Parathyroid adenoma (tissue), 2 donors: ENCODE data around the gene SH3BP5.

Source experiments
- H2AFZ ChIP-seq: fragments of 300-600 bp; sonication (generic); one replicate; pipeline ENCODE4 v1.7.0; 2017; ENCODE audit warnings: antibody characterized with exemption, mild to moderate bottlenecking
- H3K27ac ChIP-seq: fragments of 300-600 bp; sonication (generic); one replicate; pipeline ENCODE4 v1.7.0; 2017
- H3K27me3 ChIP-seq: fragments of 300-600 bp; sonication (generic); one replicate; pipeline ENCODE4 v1.7.0; 2017; ENCODE audit warnings: low read length; ENCODE audit not compliant: control insufficient read depth, insufficient read depth
- H3K36me3 ChIP-seq: fragments of 300-600 bp; sonication (generic); one replicate; pipeline ENCODE4 v1.7.0; 2017; ENCODE audit warnings: low read length; ENCODE audit not compliant: control insufficient read depth, insufficient read depth
- H3K4me1 ChIP-seq: fragments of 300-600 bp; sonication (generic); one replicate; pipeline ENCODE4 v1.7.0; 2017; ENCODE audit warnings: control low read depth
- H3K4me2 ChIP-seq: fragments of 300-600 bp; sonication (generic); one replicate; pipeline ENCODE4 v1.7.0; 2017; ENCODE audit warnings: low read length
- H3K4me3 ChIP-seq: fragments of 300-600 bp; sonication (generic); one replicate; pipeline ENCODE4 v1.7.0; 2017; ENCODE audit warnings: low read depth, low read length
- H3K79me2 ChIP-seq: fragments of 300-600 bp; sonication (generic); one replicate; pipeline ENCODE4 v1.7.0; 2017; ENCODE audit warnings: control low read depth
- H3K9ac ChIP-seq: fragments of 300-600 bp; sonication (generic); one replicate; pipeline ENCODE4 v1.7.0; 2017; ENCODE audit warnings: mild to moderate bottlenecking
- H3K9me3 ChIP-seq: fragments of 300-600 bp; sonication (generic); one replicate; pipeline ENCODE4 v1.7.0; 2017; ENCODE audit warnings: low read length; ENCODE audit not compliant: control insufficient read depth
- TF ChIP-seq, protein P1 (sequence below): fragments of 300-600 bp; sonication (generic); IDR thresholded peaks from one replicate; pipeline ENCODE4 v1.7.0; 2017; ENCODE audit warnings: antibody characterized with exemption, mild to moderate bottlenecking
- donor health status: primary hyperparathyroidism.

Gene SH3BP5

GRCh38 chr3:15315003-15315402, 17.4 kb downstream of the SH3BP5 start:
- Histone ChIP-seq H3K4me2 (no peak overlapping the region), H3K79me2 (peaks cover 60% of the 10 kb centered on the region), H3K27ac (peak overlapping the region; percentile 11)

DNA sequence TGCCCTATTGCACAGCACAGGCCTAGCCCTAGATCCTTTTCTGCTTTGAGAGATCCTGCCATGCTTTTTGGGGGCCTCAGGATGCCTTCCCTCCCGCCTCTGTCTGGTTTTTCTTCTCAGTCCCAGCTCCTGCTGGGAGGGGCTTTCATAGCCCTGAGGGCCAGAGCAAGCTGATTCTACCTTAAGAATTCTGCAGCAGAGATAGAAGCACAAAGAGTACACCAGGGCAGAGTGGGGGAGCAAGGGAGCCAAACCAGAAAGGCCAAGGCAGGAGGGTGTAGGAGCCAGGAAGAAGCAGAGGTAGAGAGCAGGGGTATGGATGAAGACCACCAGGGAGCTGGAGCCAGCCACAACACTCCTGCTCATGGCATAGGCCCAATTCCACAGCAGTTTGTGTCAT, 18.1 kb downstream of the SH3BP5 start:
- Histone ChIP-seq H3K4me2 (no peak overlapping the region), H2AFZ (no peak overlapping the region), H3K36me3 (no peaks in the 10 kb centered on the region), H3K4me3 (no peak overlapping the region), H3K9ac (no peak overlapping the region), H3K4me1 (peaks cover 60% of the 10 kb centered on the region), H3K9me3 (no peaks in the 10 kb centered on the region), H3K79me2 (peaks cover 60% of the 10 kb centered on the region), H3K27me3 (no peaks in the 10 kb centered on the region), H3K27ac (peak overlapping the region; percentile 11)
- TF ChIP-seq, protein P1, sequence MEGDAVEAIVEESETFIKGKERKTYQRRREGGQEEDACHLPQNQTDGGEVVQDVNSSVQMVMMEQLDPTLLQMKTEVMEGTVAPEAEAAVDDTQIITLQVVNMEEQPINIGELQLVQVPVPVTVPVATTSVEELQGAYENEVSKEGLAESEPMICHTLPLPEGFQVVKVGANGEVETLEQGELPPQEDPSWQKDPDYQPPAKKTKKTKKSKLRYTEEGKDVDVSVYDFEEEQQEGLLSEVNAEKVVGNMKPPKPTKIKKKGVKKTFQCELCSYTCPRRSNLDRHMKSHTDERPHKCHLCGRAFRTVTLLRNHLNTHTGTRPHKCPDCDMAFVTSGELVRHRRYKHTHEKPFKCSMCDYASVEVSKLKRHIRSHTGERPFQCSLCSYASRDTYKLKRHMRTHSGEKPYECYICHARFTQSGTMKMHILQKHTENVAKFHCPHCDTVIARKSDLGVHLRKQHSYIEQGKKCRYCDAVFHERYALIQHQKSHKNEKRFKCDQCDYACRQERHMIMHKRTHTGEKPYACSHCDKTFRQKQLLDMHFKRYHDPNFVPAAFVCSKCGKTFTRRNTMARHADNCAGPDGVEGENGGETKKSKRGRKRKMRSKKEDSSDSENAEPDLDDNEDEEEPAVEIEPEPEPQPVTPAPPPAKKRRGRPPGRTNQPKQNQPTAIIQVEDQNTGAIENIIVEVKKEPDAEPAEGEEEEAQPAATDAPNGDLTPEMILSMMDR = no peak

More at GRCh38 chr3:15315003-15315402, 17.4 kb downstream of the SH3BP5 start:
- Histone ChIP-seq H3K36me3 (no peaks in the 10 kb centered on the region), H3K9ac (no peak overlapping the region), H3K9me3 (no peaks in the 10 kb centered on the region), H3K4me3 (no peak overlapping the region), H3K4me1 (peaks cover 60% of the 10 kb centered on the region), H2AFZ (no peak overlapping the region), H3K27me3 (no peaks in the 10 kb centered on the region)
- TF ChIP-seq, protein P1 = no peak

GRCh38 chr3:15313461-15313860, 18.9 kb downstream of the SH3BP5 start:
- Histone ChIP-seq H3K79me2 (peaks cover 61% of the 10 kb centered on the region), H3K4me3 (no peak overlapping the region), H3K9ac (no peak overlapping the region), H3K4me2 (no peak overlapping the region), H2AFZ (no peak overlapping the region), H3K27ac (no peak overlapping the region), H3K9me3 (no peaks in the 10 kb centered on the region), H3K36me3 (no peaks in the 10 kb centered on the region), H3K4me1 (peaks cover 55% of the 10 kb centered on the region), H3K27me3 (no peaks in the 10 kb centered on the region)
- TF ChIP-seq, protein P1 = no peak

DNA sequence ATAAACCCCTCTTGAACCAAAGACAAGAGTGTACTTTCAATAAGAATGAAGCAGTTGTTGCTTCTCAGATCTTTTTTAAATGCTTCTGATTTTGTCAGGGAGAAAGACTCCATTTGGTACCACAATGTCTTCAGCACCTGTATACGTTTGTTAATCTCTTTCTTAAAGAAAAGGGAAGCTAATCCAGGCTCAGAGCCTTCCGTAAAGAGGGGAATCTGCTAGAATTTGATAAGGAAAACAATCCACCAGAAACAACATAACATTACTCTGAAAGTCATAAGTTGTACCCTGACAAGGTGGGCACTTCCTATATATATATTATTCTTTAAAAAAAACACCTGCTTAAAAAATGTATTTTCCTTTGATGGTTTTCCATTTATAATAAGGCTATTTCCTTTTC, 19.8 kb downstream of the SH3BP5 start:
- H3K27me3 ChIP-seq = no peaks in the 10 kb centered on the region
- H3K4me1 ChIP-seq = peaks cover 55% of the 10 kb centered on the region
- H3K79me2 ChIP-seq = peaks cover 62% of the 10 kb centered on the region
- no peak overlapping the region for H3K27ac ChIP-seq
- no peaks in the 10 kb centered on the region for H3K9me3 ChIP-seq
- no peak overlapping the region for H3K4me2 ChIP-seq
- no peak overlapping the region for H3K4me3 ChIP-seq
- H3K9ac ChIP-seq = no peak overlapping the region
- H3K36me3 ChIP-seq = no peaks in the 10 kb centered on the region
- no peak overlapping the region for H2AFZ ChIP-seq
- TF ChIP-seq, protein P1 = no peak
